K562 (cell line): ENCODE results near the gene IP6K1. TPM values are rescaled to one million over a fixed set of nuclear protein-coding genes. Genes with fewer than 3 reads are reported as not detected.
A peak's percentile ranks its signal among the peaks of the same experiment; 100 is the strongest.

Experiments
- BRF1 ChIP-seq: IDR thresholded peaks from 3 replicates; pipeline ENCODE4 v1.6.1; 2011; ENCODE audit warnings: borderline replicate concordance, mild to moderate bottlenecking; ENCODE audit not compliant: insufficient read length; ENCODE audit errors: extremely low read depth
- E2F6 ChIP-seq, 2 experiments: IDR thresholded peaks; 2 replicates each; pipeline ENCODE4 v1.6.1; 2011; ENCODE audit warnings: borderline replicate concordance in 1 of 2, control low read depth in 1 of 2, low read depth in 1 of 2, low read length in 1 of 2, mild to moderate bottlenecking in 1 of 2, mixed read lengths in 1 of 2, moderate library complexity in 1 of 2; ENCODE audit not compliant: insufficient read depth in 1 of 2, insufficient read length in 1 of 2, poor library complexity in 1 of 2, severe bottlenecking in 1 of 2; ENCODE audit errors: extremely low read depth in 1 of 2
- ELF2 ChIP-seq: fragments of 250-450 bp; sonication (Bioruptor Pico); IDR thresholded peaks from 2 replicates; pipeline ENCODE4 v1.5.0; 2021; ENCODE audit warnings: mild to moderate bottlenecking
- GTF2E2 ChIP-seq: fragments of 200-800 bp; sonication (Bioruptor generic); IDR thresholded peaks from 2 replicates; pipeline ENCODE4 v1.6.1; 2016; ENCODE audit warnings: missing genetic modification characterization, missing compliant biosample characterization
- HNRNPLL ChIP-seq: fragments of 200-400 bp; formaldehyde crosslinking; IDR thresholded peaks from 2 replicates; pipeline ENCODE4 v1.6.1; 2017; ENCODE audit warnings: low read length, low read depth, mild to moderate bottlenecking; ENCODE audit not compliant: poor library complexity, severe bottlenecking
- MECOM ChIP-seq: fragments of 250-450 bp; sonication (Bioruptor Pico); IDR thresholded peaks from 2 replicates; pipeline ENCODE4 v1.8.0; 2022; ENCODE audit warnings: inconsistent platforms
- PATZ1 ChIP-seq: fragments of 250-450 bp; sonication (Bioruptor Pico); IDR thresholded peaks from 2 replicates; pipeline ENCODE4 v1.5.0; 2020; ENCODE audit warnings: mild to moderate bottlenecking, borderline replicate concordance
- RCOR1 ChIP-seq, 2 experiments: IDR thresholded peaks; 2 replicates each; pipeline ENCODE4 v1.6.1; 2012; ENCODE audit warnings: low read depth in 2 of 2, low read length in 2 of 2, borderline replicate concordance in 1 of 2, improper control_type of control experiment in 1 of 2
- SP1 ChIP-seq: sonication (generic); formaldehyde crosslinking; IDR thresholded peaks from 2 replicates; pipeline ENCODE4 v1.8.1; 2022; ENCODE audit warnings: mild to moderate bottlenecking, missing genetic modification reagents
- TAF15 ChIP-seq: fragments of 200-400 bp; formaldehyde crosslinking; IDR thresholded peaks from 2 replicates; pipeline ENCODE4 v1.6.1; 2017; ENCODE audit warnings: mild to moderate bottlenecking, low read depth, low read length, moderate library complexity
- TSC22D4 ChIP-seq: fragments of 450-650 bp; IDR thresholded peaks from 2 replicates; pipeline ENCODE4 v1.6.1; 2016; ENCODE audit warnings: missing genetic modification characterization, missing biosample characterization, control low read depth
- ZNF449 ChIP-seq: fragments of 250-450 bp; sonication (Bioruptor Pico); IDR thresholded peaks from 2 replicates; pipeline ENCODE4 v1.8.0; 2022; ENCODE audit warnings: moderate library complexity, mild to moderate bottlenecking, inconsistent platforms
- ZNF695 ChIP-seq: fragments of 450-650 bp; formaldehyde crosslinking; IDR thresholded peaks from 2 replicates; pipeline ENCODE4 v1.4.0; 2020; ENCODE audit warnings: mild to moderate bottlenecking, moderate library complexity
- ZSCAN32 ChIP-seq: fragments of 450-650 bp; formaldehyde crosslinking; IDR thresholded peaks from 2 replicates; pipeline ENCODE4 v1.4.0; 2020; ENCODE audit warnings: mild to moderate bottlenecking, moderate library complexity
- polyA plus RNA-seq, 8 experiments: library from polyadenylated mRNA; depleted of rRNA in 4 of 8; stranded (reverse) in 5 of 8; unstranded in 3 of 8; fragments of >200 nt; fragmentation: Nextera tagmentation in 2 of 8; fragmentation: Illumina TruSeq in 1 of 8; extraction: Ambion mirVana in 2 of 8; extraction: Trizol in 1 of 8; gene quantifications; 2 replicates each; pipeline versions ENCODE4 v1.2.1 to v1.2.3, GENCODE V29; 2011 to 2014; ENCODE audit warnings: inconsistent platforms in 1 of 8, missing spikeins in 1 of 8
- total RNA-seq, 7 experiments: library from RNA; depleted of rRNA in 6 of 7; stranded (reverse); fragments of >200 nt in 6 of 7; fragmentation: Illumina TruSeq in 2 of 7; extraction: Trizol in 2 of 7; gene quantifications; 2 replicates each; pipeline versions ENCODE4 v1.2.1 to v1.2.3, GENCODE V29; 2011 to 2021; ENCODE audit warnings: low replicate concordance in 1 of 7

Gene IP6K1
- total and polyA plus RNA-seq, 9 of the 15 experiments (the other 6 are each of a cell fraction or from before 2014, with no cell fraction given), result 0.46 to 29.2 (median 13.1) TPM

- TF ChIP-seq E2F6 (IDR thresholded peaks at IDR 0.05; ENCODE audit: borderline replicate concordance in 1 of 2, extremely low read depth in 1 of 2, insufficient read depth in 1 of 2, insufficient read length in 1 of 2, low read depth in 1 of 2, low read length in 1 of 2, poor library complexity in 1 of 2, severe bottlenecking in 1 of 2) (no peak), ZNF695 (CRISPR knock-in tag) (no peak), TSC22D4 (tag) (no peak), MECOM (CRISPR knock-in tag) (peak; percentile 48; the same call in 1 of the 2 replicates), HNRNPLL (no peak), PATZ1 (CRISPR knock-in tag) (no peak), RCOR1 (IDR thresholded peaks at IDR 0.05; ENCODE audit: borderline replicate concordance in 1 of 2, low read depth in 2 of 2, low read length in 2 of 2) (peak in 1 of 2 experiments; percentile 62; a peak in 1 of 4 replicates), ZNF449 (CRISPR knock-in tag) (no peak), BRF1 (no peak), SP1 (CRISPR knock-in tag) (no peak), ELF2 (CRISPR knock-in tag) (no peak), TAF15 (no peak), GTF2E2 (tag) (no peak), ZSCAN32 (CRISPR knock-in tag) (no peak)
Observed at GRCh38 chr3:49790626-49791411, 4.5 kb upstream of the IP6K1 start (continued).
